ENCODE data around the gene C8G.

The C8G gene

DNA sequence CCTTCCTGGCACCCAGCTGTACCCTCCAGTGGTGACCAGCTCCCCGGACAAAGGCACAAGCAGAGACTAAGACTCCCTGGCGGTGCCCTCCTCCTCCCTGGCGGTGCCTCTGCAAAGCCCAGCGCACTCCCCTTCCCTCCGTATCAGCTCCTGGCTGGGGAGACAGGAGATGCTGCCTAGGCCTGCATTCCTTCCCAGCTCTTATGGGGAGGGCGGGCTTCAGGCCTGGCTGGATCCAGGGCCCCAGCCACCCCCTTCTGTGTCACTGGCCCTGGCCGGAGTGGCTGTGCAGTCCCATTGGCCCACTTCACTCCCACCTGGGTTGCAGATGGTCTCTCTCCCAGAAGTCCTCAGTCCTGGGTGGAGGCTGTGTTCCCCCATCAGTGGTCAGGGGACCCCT, 13.4 kb downstream of the C8G start:
- Histone ChIP-seq H4K20me1 (ENCODE audit: insufficient read depth, low read length) (no peaks in the 10 kb centered on the region), H3K9ac (ENCODE audit: low read depth, low read length) (no peak overlapping the region), H3K4me2 (ENCODE audit: insufficient read depth, low read length) (no peak overlapping the region), H3K79me2 (ENCODE audit: insufficient read depth, low read length) (no peaks in the 10 kb centered on the region), H3K9me3 (ENCODE audit: insufficient read depth, low read length, severe bottlenecking) (no peaks in the 10 kb centered on the region), H3K27me3 (ENCODE audit: insufficient read depth, low read length, poor library complexity) (no peaks in the 10 kb centered on the region), H2AFZ (ENCODE audit: low read depth, low read length) (no peak overlapping the region), H3K27ac (ENCODE audit: low read length) (no peak overlapping the region), H3K4me3 (ENCODE audit: low read depth in 1 of 2, low read length in 2 of 2) (no peak overlapping the region), H3K4me1 (ENCODE audit: insufficient read depth, low read length) (no peaks in the 10 kb centered on the region), H3K36me3 (ENCODE audit: insufficient read depth, low read length) (no peaks in the 10 kb centered on the region)
- no peak for TF ChIP-seq EZH2 (IDR thresholded peaks at IDR 0.05; ENCODE audit: borderline replicate concordance, low read depth, low read length, severe bottlenecking)
- TF ChIP-seq, protein P1, sequence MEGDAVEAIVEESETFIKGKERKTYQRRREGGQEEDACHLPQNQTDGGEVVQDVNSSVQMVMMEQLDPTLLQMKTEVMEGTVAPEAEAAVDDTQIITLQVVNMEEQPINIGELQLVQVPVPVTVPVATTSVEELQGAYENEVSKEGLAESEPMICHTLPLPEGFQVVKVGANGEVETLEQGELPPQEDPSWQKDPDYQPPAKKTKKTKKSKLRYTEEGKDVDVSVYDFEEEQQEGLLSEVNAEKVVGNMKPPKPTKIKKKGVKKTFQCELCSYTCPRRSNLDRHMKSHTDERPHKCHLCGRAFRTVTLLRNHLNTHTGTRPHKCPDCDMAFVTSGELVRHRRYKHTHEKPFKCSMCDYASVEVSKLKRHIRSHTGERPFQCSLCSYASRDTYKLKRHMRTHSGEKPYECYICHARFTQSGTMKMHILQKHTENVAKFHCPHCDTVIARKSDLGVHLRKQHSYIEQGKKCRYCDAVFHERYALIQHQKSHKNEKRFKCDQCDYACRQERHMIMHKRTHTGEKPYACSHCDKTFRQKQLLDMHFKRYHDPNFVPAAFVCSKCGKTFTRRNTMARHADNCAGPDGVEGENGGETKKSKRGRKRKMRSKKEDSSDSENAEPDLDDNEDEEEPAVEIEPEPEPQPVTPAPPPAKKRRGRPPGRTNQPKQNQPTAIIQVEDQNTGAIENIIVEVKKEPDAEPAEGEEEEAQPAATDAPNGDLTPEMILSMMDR (IDR thresholded peaks at IDR 0.05; ENCODE audit: borderline replicate concordance, extremely low read depth, low read length, poor library complexity, severe bottlenecking), result no peak
- DNase-seq (no peak), ATAC-seq (ENCODE audit: insufficient read depth, low read depth) (no peak)

DNA sequence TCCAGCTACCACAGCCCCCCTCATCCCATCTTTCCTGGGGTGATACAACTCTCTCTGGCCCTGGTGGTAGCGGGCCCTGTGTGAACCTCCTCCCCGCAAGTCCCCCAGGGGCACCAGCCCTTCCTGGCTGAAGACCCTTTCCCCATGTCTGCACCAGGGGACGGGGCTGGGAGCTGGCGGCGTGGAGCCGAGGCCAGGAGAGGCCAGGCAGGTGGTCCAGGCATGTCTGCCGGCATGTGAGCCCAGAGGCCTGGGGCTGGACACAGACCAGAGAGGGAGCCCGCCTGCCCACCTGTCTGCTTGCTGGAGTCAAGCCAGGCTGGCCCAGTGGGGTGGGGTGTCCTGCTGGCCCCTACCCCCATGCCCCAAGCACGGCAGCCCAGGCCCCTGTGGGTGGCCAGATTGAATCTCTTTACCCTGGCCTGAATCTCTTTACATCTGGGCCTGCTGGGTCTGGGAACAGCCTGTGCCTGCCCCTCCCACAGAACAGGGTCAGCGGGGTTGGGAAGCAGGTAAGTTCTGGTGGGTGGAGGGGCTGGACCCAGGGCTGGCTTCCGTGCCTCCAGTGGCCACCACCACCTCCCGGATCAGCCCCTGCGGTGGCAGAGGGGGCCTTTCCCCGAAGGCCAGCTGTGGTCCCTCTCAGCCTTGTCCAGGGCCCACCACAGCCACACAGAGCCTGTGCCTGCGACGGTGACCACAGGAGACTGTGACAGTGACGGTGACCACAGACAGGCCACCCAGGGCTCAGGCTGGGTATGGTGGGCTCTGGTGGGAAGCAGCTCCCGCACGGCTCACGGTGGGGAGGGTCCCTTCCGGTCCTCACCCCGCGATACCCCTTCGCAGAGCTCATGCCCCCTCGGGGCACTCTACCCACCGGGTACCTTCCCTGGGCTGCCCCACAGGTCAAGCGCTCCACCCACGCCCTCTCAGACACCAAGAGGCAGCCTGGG, 14.1 kb downstream of the C8G start:
- Histone ChIP-seq H2AFZ (ENCODE audit: low read depth, low read length) (no peak overlapping the region), H3K4me1 (ENCODE audit: insufficient read depth, low read length) (no peaks in the 10 kb centered on the region), H3K27ac (ENCODE audit: low read length) (no peak overlapping the region), H3K27me3 (ENCODE audit: insufficient read depth, low read length, poor library complexity) (no peaks in the 10 kb centered on the region), H3K79me2 (ENCODE audit: insufficient read depth, low read length) (no peaks in the 10 kb centered on the region), H3K36me3 (ENCODE audit: insufficient read depth, low read length) (no peaks in the 10 kb centered on the region), H3K9ac (ENCODE audit: low read depth, low read length) (no peak overlapping the region), H3K4me3 (ENCODE audit: low read depth in 1 of 2, low read length in 2 of 2) (no peak overlapping the region), H3K9me3 (ENCODE audit: insufficient read depth, low read length, severe bottlenecking) (no peaks in the 10 kb centered on the region), H3K4me2 (ENCODE audit: insufficient read depth, low read length) (no peak overlapping the region), H4K20me1 (ENCODE audit: insufficient read depth, low read length) (no peaks in the 10 kb centered on the region)
- TF ChIP-seq EZH2 (IDR thresholded peaks at IDR 0.05; ENCODE audit: borderline replicate concordance, low read depth, low read length, severe bottlenecking), result no peak
- TF ChIP-seq, protein P1 (IDR thresholded peaks at IDR 0.05; ENCODE audit: borderline replicate concordance, extremely low read depth, low read length, poor library complexity, severe bottlenecking), result no peak
- DNase-seq (no peak), ATAC-seq (ENCODE audit: insufficient read depth, low read depth) (no peak)

DNA sequence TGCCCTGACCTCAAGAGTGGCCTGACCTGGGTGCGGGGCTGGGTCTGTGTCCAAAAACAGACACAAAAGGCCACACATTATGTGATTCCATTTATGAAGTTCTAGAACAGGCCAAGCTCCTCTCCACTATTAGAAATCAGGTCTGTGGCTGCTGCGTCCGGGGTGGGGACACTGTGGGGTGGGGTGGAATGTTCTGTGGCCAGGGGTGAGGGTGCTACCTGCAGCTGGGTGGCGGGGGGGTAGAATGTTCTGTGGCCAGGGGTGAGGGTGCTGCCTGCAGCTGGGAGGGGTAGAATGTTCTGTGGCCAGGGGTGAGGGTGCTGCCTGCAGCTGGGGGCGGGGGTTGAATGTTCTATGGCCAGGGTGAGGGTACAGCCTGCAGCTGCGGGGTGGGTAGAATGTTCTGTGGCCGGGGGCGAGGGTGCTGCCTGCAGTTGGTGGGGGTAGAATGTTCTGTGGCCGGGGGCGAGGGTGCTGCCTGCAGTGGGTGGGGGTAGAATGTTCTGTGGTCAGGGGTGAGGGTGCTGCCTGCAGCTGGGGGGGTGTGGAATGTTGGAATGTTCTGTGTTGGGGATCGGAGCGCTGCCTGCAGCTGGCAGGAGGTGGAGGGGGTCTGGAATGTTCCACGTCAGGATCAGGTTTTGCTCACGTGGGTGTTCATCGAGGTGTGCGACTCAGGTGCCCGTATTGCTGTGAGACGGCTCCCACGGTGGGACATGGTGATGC, 15.3 kb downstream of the C8G start:
- Histone ChIP-seq H3K4me1 (ENCODE audit: insufficient read depth, low read length) (0 out of 2 replicates have a peak, but pooled peaks cover under 1% of the 10 kb centered on the region), H3K79me2 (ENCODE audit: insufficient read depth, low read length) (no peaks in the 10 kb centered on the region), H3K27ac (ENCODE audit: low read length) (no peak overlapping the region), H4K20me1 (ENCODE audit: insufficient read depth, low read length) (no peaks in the 10 kb centered on the region), H3K9ac (ENCODE audit: low read depth, low read length) (no peak overlapping the region), H2AFZ (ENCODE audit: low read depth, low read length) (no peak overlapping the region), H3K4me2 (ENCODE audit: insufficient read depth, low read length) (no peak overlapping the region), H3K4me3 (ENCODE audit: low read depth in 1 of 2, low read length in 2 of 2) (no peak overlapping the region), H3K9me3 (ENCODE audit: insufficient read depth, low read length, severe bottlenecking) (no peaks in the 10 kb centered on the region), H3K27me3 (ENCODE audit: insufficient read depth, low read length, poor library complexity) (no peaks in the 10 kb centered on the region), H3K36me3 (ENCODE audit: insufficient read depth, low read length) (no peaks in the 10 kb centered on the region)
- no peak for TF ChIP-seq EZH2 (IDR thresholded peaks at IDR 0.05; ENCODE audit: borderline replicate concordance, low read depth, low read length, severe bottlenecking)
- TF ChIP-seq, protein P1 (IDR thresholded peaks at IDR 0.05; ENCODE audit: borderline replicate concordance, extremely low read depth, low read length, poor library complexity, severe bottlenecking), result no peak
- DNase-seq (no peak), ATAC-seq (ENCODE audit: insufficient read depth, low read depth) (peak; percentile 31; the same call in 1 of the 3 replicates)
